Measurements from ENCODE around the gene IL27RA. TPM values are rescaled to one million over a fixed set of nuclear protein-coding genes. Genes with fewer than 3 reads are reported as not detected.

IL27RA gene
- total and polyA plus RNA-seq, 7 experiments from 2014 or later, result 32.1 to 120 (median 83.2) TPM

GRCh38 chr19:14059652-14060155 lies 28.1 kb downstream of the IL27RA start:
- CTCF ChIA-PET, result interaction anchor here (0.5 to 2.6 kb wide), 11 partner anchors 9 to 362 kb away, joined by 3 to 22 read pairs (median 4); partner anchors contain the start of gene MISP3
- H3K9me3 ChIP-seq (ENCODE audit: control insufficient read depth in 2 of 3, low read length in 3 of 3), result no peaks in the 10 kb centered on the region
- H3K36me3 Mint-ChIP-seq, result no peaks in the 10 kb centered on the region
- no peak overlapping the region for H3K27ac Mint-ChIP-seq
- POLR2A ChIA-PET, result interaction anchor here (0.7 to 1.1 kb wide), 3 partner anchors 10 to 38 kb away, joined by 3 read pairs; no protein-coding TSS in a partner anchor
- peaks cover 5 to 21% of the 10 kb centered on the region in 2 donors for H3K27me3 ChIP-seq (ENCODE audit: control insufficient read depth in 2 of 2, insufficient read depth in 2 of 2, low read length in 2 of 2)
- peaks cover 9 to 25% (median 19%) of the 10 kb centered on the region in 7 donors for H3K4me1 Mint-ChIP-seq
- peaks cover 9 to 10% of the 10 kb centered on the region in 2 donors for H3K4me1 ChIP-seq (ENCODE audit: control insufficient read depth in 2 of 2, insufficient read depth in 2 of 2, low read length in 2 of 2)
- peaks cover 0 to 4% (median 0%) of the 10 kb centered on the region in 11 donors for H3K9me3 Mint-ChIP-seq
- DNase-seq (no peak), ATAC-seq (no peak)
- peaks cover 16 to 48% (median 27%) of the 10 kb centered on the region in 5 donors for H3K27me3 Mint-ChIP-seq
- intact Hi-C loops (cut with micrococcal nuclease), result loop anchor here in 1 of 2 donors (1.0 kb wide), 1 partner anchor 14 kb away; no protein-coding TSS in a partner anchor
- H3K36me3 ChIP-seq (ENCODE audit: control insufficient read depth in 2 of 3, insufficient read depth in 3 of 3, low read length in 3 of 3), result no peaks in the 10 kb centered on the region
- no peak overlapping the region for H3K4me3 ChIP-seq (ENCODE audit: low read length)
- peak overlapping the region in 4 of 10 donors; percentile 27 to 49 (median 38) for H3K4me3 Mint-ChIP-seq
- H3K27ac ChIP-seq (ENCODE audit: low read depth, low read length), result no peak overlapping the region

GRCh38 chr19:14061081-14061749 lies 29.7 kb downstream of the IL27RA start:
- Histone ChIP-seq H3K9me3 (ENCODE audit: control insufficient read depth in 2 of 3, low read length in 3 of 3) (no peaks in the 10 kb centered on the region), H3K27ac (ENCODE audit: low read depth, low read length) (no peak overlapping the region), H3K4me1 (ENCODE audit: control insufficient read depth in 2 of 2, insufficient read depth in 2 of 2, low read length in 2 of 2) (peaks cover 9 to 10% of the 10 kb centered on the region in 2 donors), H3K4me3 (ENCODE audit: low read length) (no peak overlapping the region), H3K36me3 (ENCODE audit: control insufficient read depth in 2 of 3, insufficient read depth in 3 of 3, low read length in 3 of 3) (no peaks in the 10 kb centered on the region), H3K27me3 (ENCODE audit: control insufficient read depth in 2 of 2, insufficient read depth in 2 of 2, low read length in 2 of 2) (peaks cover 5 to 21% of the 10 kb centered on the region in 2 donors)
- ATAC-seq, result no peak
- H3K36me3 Mint-ChIP-seq, result no peaks in the 10 kb centered on the region
- POLR2A ChIA-PET, result no interaction called here
- H3K27ac Mint-ChIP-seq, result no peak overlapping the region
- H3K4me3 Mint-ChIP-seq, result no peak overlapping the region
- H3K9me3 Mint-ChIP-seq, result peaks cover 0 to 4% (median 0%) of the 10 kb centered on the region in 11 donors
- H3K27me3 Mint-ChIP-seq, result peaks cover 16 to 49% (median 29%) of the 10 kb centered on the region in 5 donors
- intact Hi-C loops (cut with micrococcal nuclease), result no loop called here
- no peak for DNase-seq
- CTCF ChIA-PET, result interaction anchor here (0.6 to 2.6 kb wide), 4 partner anchors 11 to 109 kb away, joined by 3 to 22 read pairs (median 4); partner anchors contain the start of gene MISP3
- H3K4me1 Mint-ChIP-seq, result peaks cover 9 to 22% (median 19%) of the 10 kb centered on the region in 7 donors

- H3K4me1 ChIP-seq (ENCODE audit: control insufficient read depth in 2 of 2, insufficient read depth in 2 of 2, low read length in 2 of 2), result peaks cover 9 to 10% of the 10 kb centered on the region in 2 donors
These were observed 30.4 kb downstream of the IL27RA start, which contains the start of gene PALM3 for GRCh38 chr19:14061751-14062557. Gene PALM3 (minus strand): TSS chr19:14062076. CDS start chr19:14061980, 96 bp downstream.

GRCh38 chr19:14062558-14062855 lies 30.9 kb downstream of the IL27RA start:
- ChIA-PET POLR2A (no interaction called here), CTCF (no interaction called here)
- peaks cover 0 to 2% (median 0%) of the 10 kb centered on the region in 11 donors for H3K9me3 Mint-ChIP-seq
- intact Hi-C loops (cut with micrococcal nuclease), result no loop called here
- Histone ChIP-seq H3K27me3 (ENCODE audit: control insufficient read depth in 2 of 2, insufficient read depth in 2 of 2, low read length in 2 of 2) (peaks cover 5 to 21% of the 10 kb centered on the region in 2 donors), H3K9me3 (ENCODE audit: control insufficient read depth in 2 of 3, low read length in 3 of 3) (no peaks in the 10 kb centered on the region), H3K4me1 (ENCODE audit: control insufficient read depth in 2 of 2, insufficient read depth in 2 of 2, low read length in 2 of 2) (peaks cover 9 to 10% of the 10 kb centered on the region in 2 donors), H3K27ac (ENCODE audit: low read depth, low read length) (no peak overlapping the region), H3K36me3 (ENCODE audit: control insufficient read depth in 2 of 3, insufficient read depth in 3 of 3, low read length in 3 of 3) (no peaks in the 10 kb centered on the region), H3K4me3 (ENCODE audit: low read length) (no peak overlapping the region)
- H3K27me3 Mint-ChIP-seq, result peaks cover 16 to 40% (median 30%) of the 10 kb centered on the region in 5 donors
- H3K27ac Mint-ChIP-seq, result no peak overlapping the region
- no peak overlapping the region for H3K4me3 Mint-ChIP-seq
- no peaks in the 10 kb centered on the region for H3K36me3 Mint-ChIP-seq
- ATAC-seq (no peak), DNase-seq (no peak)
- peaks cover 9 to 19% (median 15%) of the 10 kb centered on the region in 7 donors for H3K4me1 Mint-ChIP-seq

More at GRCh38 chr19:14061751-14062557, 30.4 kb downstream of the IL27RA start, which contains the start of gene PALM3:
- H3K36me3 ChIP-seq (ENCODE audit: control insufficient read depth in 2 of 3, insufficient read depth in 3 of 3, low read length in 3 of 3), result no peaks in the 10 kb centered on the region
- intact Hi-C loops (cut with micrococcal nuclease), result no loop called here
- CTCF ChIA-PET, result no interaction called here
- no peak within 1 kb of the TSS for H3K4me3 Mint-ChIP-seq
- peaks cover 5 to 21% of the 10 kb centered on the region in 2 donors for H3K27me3 ChIP-seq (ENCODE audit: control insufficient read depth in 2 of 2, insufficient read depth in 2 of 2, low read length in 2 of 2)
- ATAC-seq (no peak), DNase-seq (no peak)
- peaks cover 0 to 3% (median 0%) of the 10 kb centered on the region in 11 donors for H3K9me3 Mint-ChIP-seq
- no peaks in the 10 kb centered on the region for H3K36me3 Mint-ChIP-seq
- peaks cover 9 to 20% (median 16%) of the 10 kb centered on the region in 7 donors for H3K4me1 Mint-ChIP-seq
- POLR2A ChIA-PET, result no interaction called here
- no peak within 1 kb of the TSS for H3K27ac ChIP-seq (ENCODE audit: low read depth, low read length)
- no peaks in the 10 kb centered on the region for H3K9me3 ChIP-seq (ENCODE audit: control insufficient read depth in 2 of 3, low read length in 3 of 3)
- H3K4me3 ChIP-seq (ENCODE audit: low read length), result no peak within 1 kb of the TSS
- H3K27ac Mint-ChIP-seq, result no peak within 1 kb of the TSS
- H3K27me3 Mint-ChIP-seq, result peaks cover 16 to 42% (median 30%) of the 10 kb centered on the region in 5 donors

- Histone ChIP-seq H3K27me3 (ENCODE audit: control insufficient read depth in 2 of 2, insufficient read depth in 2 of 2, low read length in 2 of 2) (peaks cover 4 to 17% of the 10 kb centered on the region in 2 donors), H3K4me3 (ENCODE audit: low read length) (no peak overlapping the region), H3K9me3 (ENCODE audit: control insufficient read depth in 2 of 3, low read length in 3 of 3) (no peaks in the 10 kb centered on the region), H3K36me3 (ENCODE audit: control insufficient read depth in 2 of 3, insufficient read depth in 3 of 3, low read length in 3 of 3) (no peaks in the 10 kb centered on the region), H3K4me1 (ENCODE audit: control insufficient read depth in 2 of 2, insufficient read depth in 2 of 2, low read length in 2 of 2) (peaks cover 5 to 10% of the 10 kb centered on the region in 2 donors), H3K27ac (ENCODE audit: low read depth, low read length) (no peak overlapping the region)
- no peak overlapping the region for H3K4me3 Mint-ChIP-seq
- ChIA-PET CTCF (no interaction called here), POLR2A (no interaction called here)
- peaks cover 16 to 34% (median 25%) of the 10 kb centered on the region in 5 donors for H3K27me3 Mint-ChIP-seq
- no peaks in the 10 kb centered on the region for H3K36me3 Mint-ChIP-seq
- H3K27ac Mint-ChIP-seq, result no peak overlapping the region
- ATAC-seq, result no peak
- intact Hi-C loops (cut with micrococcal nuclease), result no loop called here
- peaks cover 0 to under 1% (median 0%) of the 10 kb centered on the region in 11 donors for H3K9me3 Mint-ChIP-seq
- H3K4me1 Mint-ChIP-seq, result peaks cover 8 to 15% (median 11%) of the 10 kb centered on the region in 7 donors
- DNase-seq, result no peak
These were observed 31.5 kb downstream of the IL27RA start for GRCh38 chr19:14063105-14063504.

GRCh38 chr19:14066134-14066533 lies 34.6 kb downstream of the IL27RA start:
- no peaks in the 10 kb centered on the region for H3K27me3 ChIP-seq (ENCODE audit: control insufficient read depth in 2 of 2, insufficient read depth in 2 of 2, low read length in 2 of 2)
- no peak for DNase-seq
- Mint-ChIP-seq H3K4me1 (peaks cover 0 to 2% (median 0%) of the 10 kb centered on the region in 7 donors), H3K9me3 (peaks cover 0 to 1% (median 0%) of the 10 kb centered on the region in 11 donors), H3K27ac (peak overlapping the region in 1 of 9 donors; percentile 2), H3K36me3 (no peaks in the 10 kb centered on the region), H3K27me3 (peaks cover 0 to 18% (median 3%) of the 10 kb centered on the region in 5 donors), H3K4me3 (no peak overlapping the region)
- H3K4me3 ChIP-seq (ENCODE audit: low read length), result no peak overlapping the region
- no peaks in the 10 kb centered on the region for H3K9me3 ChIP-seq (ENCODE audit: control insufficient read depth in 2 of 3, low read length in 3 of 3)
- intact Hi-C loops (cut with micrococcal nuclease), result no loop called here
- ChIA-PET POLR2A (interaction anchor here (0.6 to 0.7 kb wide), 3 partner anchors 25 to 114 kb away, joined by 3 read pairs; partner anchors contain the start of gene DCAF15), CTCF (no interaction called here)
- no peaks in the 10 kb centered on the region for H3K36me3 ChIP-seq (ENCODE audit: control insufficient read depth in 2 of 3, insufficient read depth in 3 of 3, low read length in 3 of 3)
- H3K27ac ChIP-seq (ENCODE audit: low read depth, low read length), result no peak overlapping the region
- no peaks in the 10 kb centered on the region for H3K4me1 ChIP-seq (ENCODE audit: control insufficient read depth in 2 of 2, insufficient read depth in 2 of 2, low read length in 2 of 2)
- no peak for ATAC-seq

Data from naive thymus-derived CD4-positive, alpha-beta T cell (primary cell).